Measurements from ENCODE around the gene UBE2L3.

The UBE2L3 gene

GRCh38 chr22:21634081-21634480 is 66.6 kb downstream of the UBE2L3 start:
- Histone ChIP-seq H3K4me1 (ENCODE audit: insufficient read depth, low read length) (peaks cover 37% of the 10 kb centered on the region), H3K9ac (ENCODE audit: low read depth, low read length) (no peak overlapping the region), H3K36me3 (ENCODE audit: insufficient read depth, low read length) (peaks cover 5% of the 10 kb centered on the region; the same call in 1 of the 2 replicates), H3K4me2 (ENCODE audit: insufficient read depth, low read length) (no peak overlapping the region), H3K79me2 (ENCODE audit: insufficient read depth, low read length) (peaks cover 8% of the 10 kb centered on the region), H3K27me3 (ENCODE audit: insufficient read depth, low read length, poor library complexity) (no peaks in the 10 kb centered on the region), H3K27ac (ENCODE audit: low read length) (no peak overlapping the region), H4K20me1 (ENCODE audit: insufficient read depth, low read length) (peaks cover 4% of the 10 kb centered on the region; the same call in 1 of the 2 replicates), H3K9me3 (ENCODE audit: insufficient read depth, low read length, severe bottlenecking) (no peaks in the 10 kb centered on the region), H3K4me3 (ENCODE audit: low read depth in 1 of 2, low read length in 2 of 2) (no peak overlapping the region), H2AFZ (ENCODE audit: low read depth, low read length) (no peak overlapping the region)
- TF ChIP-seq EZH2 (IDR thresholded peaks at IDR 0.05; ENCODE audit: borderline replicate concordance, low read depth, low read length, severe bottlenecking) (no peak), CTCF (IDR thresholded peaks at IDR 0.05; ENCODE audit: borderline replicate concordance, extremely low read depth, low read length, poor library complexity, severe bottlenecking) (no peak)
- DNase-seq (no peak), ATAC-seq (ENCODE audit: insufficient read depth, low read depth) (no peak)

GRCh38 chr22:21634844-21635243 is 67.3 kb downstream of the UBE2L3 start:
- Histone ChIP-seq H2AFZ (ENCODE audit: low read depth, low read length) (no peak overlapping the region), H3K9ac (ENCODE audit: low read depth, low read length) (no peak overlapping the region), H3K27me3 (ENCODE audit: insufficient read depth, low read length, poor library complexity) (no peaks in the 10 kb centered on the region), H3K9me3 (ENCODE audit: insufficient read depth, low read length, severe bottlenecking) (no peaks in the 10 kb centered on the region), H3K79me2 (ENCODE audit: insufficient read depth, low read length) (peaks cover under 1% of the 10 kb centered on the region; the same call in 1 of the 2 replicates), H3K4me1 (ENCODE audit: insufficient read depth, low read length) (peaks cover 35% of the 10 kb centered on the region), H3K36me3 (ENCODE audit: insufficient read depth, low read length) (no peaks in the 10 kb centered on the region), H3K4me2 (ENCODE audit: insufficient read depth, low read length) (no peak overlapping the region), H3K4me3 (ENCODE audit: low read depth in 1 of 2, low read length in 2 of 2) (no peak overlapping the region), H3K27ac (ENCODE audit: low read length) (no peak overlapping the region), H4K20me1 (ENCODE audit: insufficient read depth, low read length) (peaks cover 3% of the 10 kb centered on the region; the same call in 1 of the 2 replicates)
- no peak for TF ChIP-seq EZH2 (IDR thresholded peaks at IDR 0.05; ENCODE audit: borderline replicate concordance, low read depth, low read length, severe bottlenecking)
- TF ChIP-seq CTCF (IDR thresholded peaks at IDR 0.05; ENCODE audit: borderline replicate concordance, extremely low read depth, low read length, poor library complexity, severe bottlenecking) = no peak
- DNase-seq (no peak), ATAC-seq (ENCODE audit: insufficient read depth, low read depth) (no peak)

GRCh38 chr22:21635771-21636510 is 68.4 kb downstream of the UBE2L3 start:
- Histone ChIP-seq H3K4me3 (ENCODE audit: low read depth in 1 of 2, low read length in 2 of 2) (no peak overlapping the region), H3K27me3 (ENCODE audit: insufficient read depth, low read length, poor library complexity) (no peaks in the 10 kb centered on the region), H2AFZ (ENCODE audit: low read depth, low read length) (no peak overlapping the region), H3K9me3 (ENCODE audit: insufficient read depth, low read length, severe bottlenecking) (no peaks in the 10 kb centered on the region), H3K27ac (ENCODE audit: low read length) (no peak overlapping the region), H3K9ac (ENCODE audit: low read depth, low read length) (no peak overlapping the region), H4K20me1 (ENCODE audit: insufficient read depth, low read length) (peaks cover 3% of the 10 kb centered on the region; the same call in 1 of the 2 replicates), H3K4me1 (ENCODE audit: insufficient read depth, low read length) (peaks cover 29% of the 10 kb centered on the region), H3K36me3 (ENCODE audit: insufficient read depth, low read length) (no peaks in the 10 kb centered on the region), H3K4me2 (ENCODE audit: insufficient read depth, low read length) (no peak overlapping the region), H3K79me2 (ENCODE audit: insufficient read depth, low read length) (no peaks in the 10 kb centered on the region)
- DNase-seq (no peak), ATAC-seq (ENCODE audit: insufficient read depth, low read depth) (no peak)
- no peak for TF ChIP-seq EZH2 (IDR thresholded peaks at IDR 0.05; ENCODE audit: borderline replicate concordance, low read depth, low read length, severe bottlenecking)
- TF ChIP-seq CTCF (IDR thresholded peaks at IDR 0.05; ENCODE audit: borderline replicate concordance, extremely low read depth, low read length, poor library complexity, severe bottlenecking) = no peak
